Endometrial microvascular endothelial cells (primary cell): Measurements from ENCODE around the gene C9orf50. TPM values are rescaled to one million over a fixed set of nuclear protein-coding genes. Genes with fewer than 3 reads are reported as not detected.
"Not testable (repeated sequence)": the region's sequence is repeated elsewhere in the genome, so short reads cannot be mapped to it uniquely, and the experiment has no call there.

Experiments used
- in situ Hi-C: cut with HindIII; loops from 2 replicates; pipeline ENCODE4 v1.10.0; 2017; ENCODE audit warnings: low sequenced_read_pairs, low pct_unique_long_range_greater_than_20kb; ENCODE audit errors: inconsistent ontology term
- total RNA-seq: library from RNA; depleted of rRNA; stranded (reverse); fragments of >200 nt; gene quantifications from one replicate; pipeline ENCODE4 v1.2.3, GENCODE V29; 2015; ENCODE audit errors: inconsistent ontology term

Gene C9orf50
- total RNA-seq, 1 donor from 2014 or later = not detected

DNA sequence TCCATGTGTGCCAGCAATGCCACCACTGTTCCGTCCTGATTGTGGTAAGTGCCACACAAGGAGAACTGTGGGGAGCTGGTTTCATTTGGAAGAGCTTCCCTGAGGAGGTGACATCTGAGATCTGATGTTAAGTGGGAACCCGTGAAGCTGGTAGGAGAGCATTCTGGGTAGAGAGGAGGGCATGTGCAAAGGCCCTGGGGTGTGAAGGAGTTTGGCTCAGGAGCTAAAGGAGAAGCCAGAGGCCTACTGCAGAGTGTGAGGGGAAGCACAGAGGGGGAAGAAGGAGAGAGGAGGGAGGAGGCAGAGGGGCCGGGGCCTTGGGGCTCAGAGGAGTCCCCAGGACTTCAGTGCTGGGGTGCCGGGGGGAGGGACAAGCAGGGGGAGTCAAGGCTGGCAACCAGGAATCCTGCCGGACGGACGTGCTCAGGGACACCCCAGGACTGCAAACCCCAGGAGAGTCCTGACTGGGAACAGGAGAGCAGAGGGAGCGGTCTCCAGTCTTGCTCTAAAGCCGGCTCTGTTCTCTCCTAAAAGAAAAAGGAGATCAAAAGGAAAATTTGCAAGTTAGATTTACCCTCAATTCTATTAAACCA is 19.7 kb downstream of the C9orf50 start:
- in situ Hi-C loops = no loop called here

DNA sequence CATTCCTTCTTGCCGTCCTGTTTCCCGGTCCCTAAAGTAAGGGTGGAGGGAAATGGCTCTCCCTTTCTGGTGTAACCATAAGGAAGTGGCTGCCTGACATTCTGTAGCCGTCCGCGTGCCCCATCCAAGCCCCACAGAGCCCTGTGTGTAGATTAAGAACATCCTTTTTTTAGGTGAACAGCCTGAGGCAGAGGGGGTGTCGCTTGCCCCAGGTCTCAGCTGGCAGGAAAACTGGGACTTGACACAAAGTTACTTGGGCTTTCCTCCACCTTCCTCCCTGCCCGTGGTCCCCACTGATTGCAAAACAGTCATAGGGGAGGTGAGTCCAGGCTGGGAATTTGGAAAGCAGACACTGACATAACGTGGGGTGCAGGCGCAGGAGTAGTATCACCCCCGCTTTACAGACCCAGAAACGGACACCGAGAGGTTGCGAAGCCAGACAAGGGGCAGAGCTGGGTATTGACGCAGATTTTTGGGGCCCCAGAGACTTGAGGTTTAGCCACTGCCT is 22.8 kb downstream of the C9orf50 start:
- in situ Hi-C loops = no loop called here

DNA sequence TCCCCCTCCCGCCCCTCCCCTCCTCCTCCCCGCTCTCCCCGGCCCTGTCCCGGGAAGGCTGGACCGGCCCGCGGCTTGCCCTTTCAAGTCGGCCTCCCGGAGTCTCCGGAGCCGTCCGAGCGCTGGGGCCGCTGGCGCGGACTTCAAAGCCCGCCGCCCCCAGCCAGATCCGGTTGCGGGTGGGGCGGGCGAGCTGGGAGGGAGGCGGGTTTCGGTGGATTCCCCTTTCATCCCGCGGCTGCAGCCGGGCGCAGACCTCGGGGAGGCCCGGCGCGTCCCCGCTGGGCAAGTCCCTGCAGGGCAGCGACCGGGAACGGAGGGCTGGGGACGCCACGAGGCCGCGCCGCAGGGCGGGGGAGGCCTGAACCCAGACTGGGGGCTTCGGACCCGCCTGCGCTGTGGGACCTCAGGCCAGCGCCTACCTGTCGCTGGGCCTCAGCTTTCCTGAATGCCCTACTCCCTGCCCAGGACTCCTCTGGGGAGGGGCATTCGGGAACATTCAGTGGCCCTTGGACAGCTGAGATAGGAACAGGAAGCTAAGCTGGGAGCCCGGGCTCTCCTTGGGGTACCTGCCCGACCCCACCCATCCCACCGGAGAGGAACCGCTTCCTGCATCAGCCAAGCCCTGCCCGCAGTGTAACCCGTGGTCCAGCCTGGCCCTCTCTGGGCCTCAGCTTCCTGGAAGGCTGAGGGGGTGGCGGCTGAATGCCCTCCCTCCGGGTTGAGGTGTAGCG is 23.4 kb downstream of the C9orf50 start:
- in situ Hi-C loops = no loop called here

DNA sequence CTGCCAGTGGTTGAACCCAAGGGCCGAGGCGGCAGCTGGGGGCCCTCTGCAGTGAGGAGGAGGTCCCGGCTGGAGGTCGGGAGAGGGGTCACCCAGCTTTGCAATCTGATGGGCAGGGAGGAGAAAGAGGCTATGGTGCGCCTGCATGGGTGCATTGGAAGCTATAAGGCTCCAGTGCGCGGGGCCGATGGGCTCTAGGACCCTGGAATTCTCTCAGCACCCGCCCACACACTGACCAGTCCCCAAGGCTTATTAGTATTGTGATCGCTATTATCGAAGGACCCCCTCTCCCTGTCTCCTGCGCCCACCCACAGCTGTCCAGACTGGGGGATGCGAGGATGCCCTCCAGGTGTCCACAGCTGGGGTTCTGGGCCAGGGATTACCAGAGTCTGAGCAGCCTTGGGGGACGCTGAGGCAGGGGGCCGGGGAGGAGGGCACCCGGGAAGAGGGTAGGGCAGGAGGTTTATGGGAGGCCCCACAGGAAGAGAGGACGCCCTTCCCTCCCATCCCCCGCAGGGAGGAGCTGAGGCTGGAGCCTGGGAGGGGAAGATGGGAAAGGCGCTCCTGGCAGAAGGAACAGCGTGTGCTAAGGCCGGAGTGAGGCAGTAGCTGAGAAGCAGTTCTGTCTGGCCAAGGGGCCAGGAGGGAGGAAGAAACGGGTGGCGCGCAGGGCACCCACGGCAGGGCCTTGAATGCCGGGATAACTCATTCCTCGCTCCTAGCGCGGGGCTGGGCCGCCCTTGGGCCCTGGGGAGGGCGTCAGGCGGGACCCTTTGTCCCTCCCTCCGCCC is 24.2 kb downstream of the C9orf50 start:
- in situ Hi-C loops = no loop called here

DNA sequence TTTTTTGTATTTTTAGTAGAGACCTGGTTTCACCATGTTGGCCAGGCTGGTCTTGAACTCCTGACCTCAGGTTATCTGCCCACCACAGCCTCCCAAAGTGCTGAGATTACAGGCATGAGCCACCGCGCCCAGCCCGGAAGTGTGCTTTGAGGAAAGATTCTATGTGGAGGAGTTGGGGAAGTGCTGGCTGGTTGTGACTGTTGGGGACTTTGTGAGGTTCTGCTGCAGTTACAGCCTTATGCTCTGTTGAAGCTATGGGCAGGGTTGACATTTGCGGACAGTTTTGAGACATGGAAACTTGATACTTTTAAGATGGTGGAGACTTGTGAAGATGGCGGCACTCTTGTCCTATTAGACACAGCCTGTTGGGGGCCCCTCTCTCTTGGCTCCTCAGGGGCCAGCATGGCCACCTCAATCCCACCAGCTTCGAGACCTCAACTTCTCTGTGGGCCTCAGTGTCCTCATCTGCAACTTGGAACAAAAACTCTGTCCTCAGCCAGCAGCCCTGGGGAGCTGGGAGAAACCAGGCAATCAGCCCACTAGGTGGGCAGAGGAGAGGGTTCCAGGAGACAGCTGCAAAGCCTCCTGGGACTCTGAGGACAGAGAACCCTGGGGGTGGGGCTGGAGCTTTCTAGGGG is 24.9 kb downstream of the C9orf50 start:
- in situ Hi-C loops = no loop called here

DNA sequence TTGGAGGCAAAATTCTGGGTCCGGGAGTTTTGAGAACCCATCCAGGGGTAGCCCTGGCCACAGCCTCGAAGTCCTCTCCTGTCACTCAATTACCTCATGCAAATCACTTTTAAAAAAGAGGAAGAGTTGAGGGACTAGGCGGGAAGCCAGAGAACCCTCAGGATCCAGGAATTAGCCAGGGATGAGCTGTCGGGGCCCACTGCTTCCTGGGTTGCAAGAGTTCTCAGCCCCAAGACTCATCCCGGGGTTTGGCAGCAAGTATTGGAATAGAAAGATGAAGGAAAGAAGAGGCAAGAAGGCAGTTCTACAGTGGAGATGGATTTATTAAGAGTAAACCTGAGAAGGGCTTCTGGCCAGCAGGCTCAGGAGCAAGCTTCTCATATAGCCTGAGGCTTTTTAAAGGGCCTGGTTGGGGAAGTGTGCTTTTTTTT is 25.6 kb downstream of the C9orf50 start:
- in situ Hi-C loops = no loop called here

DNA sequence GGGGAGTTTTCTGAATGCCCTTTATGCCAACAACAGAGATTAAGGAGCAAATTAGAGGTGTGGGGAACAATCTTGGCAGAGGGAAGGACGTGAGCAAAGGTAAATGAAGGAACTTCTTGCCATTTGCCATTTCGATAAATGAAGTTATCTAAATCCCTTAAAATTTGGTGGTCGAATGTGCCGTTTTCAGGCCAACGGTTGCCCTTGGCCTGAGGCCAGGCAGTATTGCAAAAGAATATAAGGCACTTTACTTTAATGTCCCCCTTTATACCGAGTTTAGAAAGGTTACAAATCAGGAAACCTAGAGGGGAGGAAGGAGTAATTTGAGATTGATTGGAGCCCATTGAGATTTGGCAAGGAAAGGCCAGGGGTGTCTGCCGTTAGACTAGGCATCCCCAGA is 26.3 kb downstream of the C9orf50 start:
- in situ Hi-C loops = no loop called here

DNA sequence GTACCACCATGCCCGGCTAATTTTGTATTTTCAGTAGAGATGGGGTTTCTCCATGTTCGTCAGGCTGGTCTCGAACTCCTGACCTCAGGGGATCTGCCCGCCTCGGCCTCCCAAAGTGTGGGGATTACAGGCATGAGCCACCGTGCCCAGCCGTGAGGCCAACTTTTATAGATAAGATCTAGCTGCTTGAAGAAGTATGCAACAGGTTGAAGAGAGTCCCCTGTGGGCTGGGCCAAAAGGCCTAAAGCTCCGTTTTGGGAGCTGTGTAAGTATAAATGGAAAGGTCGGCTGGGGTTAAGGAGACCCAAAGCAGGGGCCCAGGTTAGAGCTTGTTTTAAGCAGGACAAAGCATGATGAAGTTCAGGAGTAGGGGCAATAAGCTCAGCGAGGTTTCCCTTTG is 28.1 kb downstream of the C9orf50 start:
- in situ Hi-C loops = not testable (repeated sequence)

DNA sequence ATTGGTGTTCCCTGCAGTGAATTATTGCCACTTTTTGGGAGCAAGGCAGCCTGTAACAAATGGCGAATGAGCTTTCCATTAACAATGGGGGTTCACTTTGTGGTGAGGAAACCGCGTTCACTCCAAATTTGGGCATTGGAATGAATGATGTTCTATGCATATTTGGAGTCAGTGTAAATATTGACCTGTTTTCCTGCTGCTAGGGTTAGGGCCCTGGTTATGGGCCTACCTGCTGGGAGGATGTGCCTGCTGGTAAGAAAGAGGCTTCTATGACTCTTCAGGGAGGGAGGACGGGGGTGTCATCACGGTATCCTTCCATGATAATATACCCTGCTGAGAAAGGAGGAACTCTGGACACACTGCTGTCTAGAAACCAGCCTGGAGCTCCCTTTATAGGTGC is 29.0 kb downstream of the C9orf50 start:
- in situ Hi-C loops = no loop called here

DNA sequence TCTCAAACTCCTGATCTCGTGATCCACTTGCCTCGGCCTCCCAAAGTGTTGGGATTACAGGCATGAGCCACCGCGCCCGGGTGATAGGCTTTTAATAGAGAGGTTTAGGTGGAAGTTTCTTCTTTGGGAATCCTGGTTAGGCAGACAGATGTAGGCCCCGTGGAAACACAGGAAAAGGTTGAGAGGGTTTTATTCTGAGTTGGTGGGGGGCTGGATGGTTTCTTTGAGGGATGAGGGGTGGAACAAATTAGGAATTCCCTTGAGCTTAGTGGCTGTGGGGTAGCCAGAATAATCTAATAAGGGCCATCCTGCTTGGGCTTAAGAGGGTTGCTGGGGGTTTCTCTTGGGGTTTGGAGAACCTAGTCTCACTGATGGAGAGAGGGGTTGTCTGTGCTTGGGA is 30.4 kb downstream of the C9orf50 start:
- in situ Hi-C loops = no loop called here

GRCh38 chr9:129587487-129588262 is 33.2 kb downstream of the C9orf50 start:
- in situ Hi-C loops = no loop called here

DNA sequence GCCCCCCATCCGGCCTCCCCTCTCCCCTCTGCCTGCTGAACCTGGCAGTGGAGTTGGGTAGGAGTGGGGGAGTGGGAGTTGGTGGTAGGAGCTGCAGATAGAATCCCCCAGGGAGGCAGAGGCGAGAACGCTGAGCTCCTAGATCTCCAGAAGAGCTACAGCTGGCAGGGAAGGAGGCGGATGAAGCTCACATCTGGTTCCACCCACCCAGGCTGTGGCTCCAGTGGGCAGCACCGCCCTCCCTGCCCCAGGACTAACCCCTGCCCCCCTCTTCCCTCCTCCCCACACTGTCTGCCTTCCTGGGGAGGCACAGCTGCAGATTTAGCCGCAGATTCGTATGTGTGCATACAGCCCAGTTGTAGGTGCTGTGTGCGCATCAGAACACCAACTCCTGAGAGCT is 34.2 kb downstream of the C9orf50 start:
- in situ Hi-C loops = no loop called here

GRCh38 chr9:129586245-129586644 is 34.7 kb downstream of the C9orf50 start:
- in situ Hi-C loops = no loop called here

- in situ Hi-C loops = no loop called here
Observed at GRCh38 chr9:129585352-129585751, 35.5 kb downstream of the C9orf50 start.

DNA sequence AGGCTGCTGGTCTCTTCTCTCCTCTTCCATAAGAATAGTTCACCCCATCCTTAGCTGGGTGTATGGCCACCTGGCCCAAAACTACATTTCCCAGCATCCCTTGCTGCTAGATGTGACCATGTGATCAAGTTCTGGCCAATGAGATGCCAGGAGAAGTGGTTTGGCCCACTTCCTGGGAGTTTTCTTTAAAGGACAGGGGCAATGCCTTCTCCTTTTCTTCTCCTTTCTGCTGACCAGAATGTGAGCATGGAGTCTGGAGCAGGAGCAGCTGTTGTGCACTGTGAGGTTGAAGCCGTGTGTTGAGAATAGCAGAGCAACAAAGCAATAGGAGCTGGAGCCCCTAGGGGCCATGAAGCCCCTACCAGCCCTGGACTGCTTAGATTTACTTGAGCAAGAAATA is 36.8 kb downstream of the C9orf50 start:
- in situ Hi-C loops = no loop called here

GRCh38 chr9:129583308-129584038 is 37.4 kb downstream of the C9orf50 start:
- in situ Hi-C loops = no loop called here

- in situ Hi-C loops = no loop called here
Observed at GRCh38 chr9:129582855-129583254, 38.0 kb downstream of the C9orf50 start.
